Gastrocnemius medialis (tissue), 4 donors: ENCODE data around the gene SENP3. TPM values are rescaled to one million over a fixed set of nuclear protein-coding genes. Genes with fewer than 3 reads are reported as not detected.
A peak's percentile ranks its signal among the peaks of the same experiment; 100 is the strongest.

Experiments
- ATAC-seq, 2 donors: fragments of 150-250 bp; one replicate each; pipeline ENCODE4 v1.9.1; 2016
- DNase-seq, 2 donors: peaks; one replicate each; pipeline ENCODE4 v3.0.0-alpha.2; 2019
- H3K27ac ChIP-seq, 4 donors: fragments of 200-600 bp; sonication (generic); 1 replicate in 1 of 4; 2 replicates in 3 of 4; pipeline ENCODE4 v1.5.1; 2016 to 2018; ENCODE audit warnings: mild to moderate bottlenecking in 2 of 4, moderate library complexity in 1 of 4
- H3K27me3 ChIP-seq, 3 donors: fragments of 200-600 bp; sonication (generic) in 2 of 3; 1 replicate in 1 of 3; 2 replicates in 2 of 3; pipeline versions ENCODE4 v1.5.1 to v1.6.0; 2016 to 2019; ENCODE audit warnings: mild to moderate bottlenecking in 1 of 3, moderate library complexity in 1 of 3
- H3K36me3 ChIP-seq, 2 donors: fragments of 200-600 bp; sonication (generic) in 1 of 2; one replicate each; pipeline ENCODE4 v1.5.1; 2017 to 2018
- H3K4me1 ChIP-seq, 2 donors: fragments of 200-600 bp; sonication (generic) in 1 of 2; one replicate each; pipeline ENCODE4 v1.5.1; 2016 to 2017; ENCODE audit warnings: mild to moderate bottlenecking in 2 of 2
- H3K4me3 ChIP-seq, 4 donors: fragments of 200-600 bp; sonication (generic) in 3 of 4; 1 replicate in 1 of 4; 2 replicates in 3 of 4; pipeline ENCODE4 v1.5.1; 2016 to 2019; ENCODE audit warnings: mild to moderate bottlenecking in 2 of 4
- H3K9me3 ChIP-seq, 3 donors: fragments of 200-600 bp; sonication (generic) in 2 of 3; 1 replicate in 1 of 3; 2 replicates in 2 of 3; pipeline ENCODE4 v1.5.1; 2016 to 2019
- POLR2A ChIP-seq, 2 donors: fragments of 450-650 bp; IDR thresholded peaks; one replicate each; pipeline ENCODE4 v1.6.1; 2017; ENCODE audit warnings: antibody characterized with exemption in 2 of 2, mild to moderate bottlenecking in 2 of 2, moderate library complexity in 2 of 2
- in situ Hi-C, 4 donors: fragments of 200-750 bp; cut with MboI; loops; one replicate each; pipeline versions ENCODE4 v1.15.0 to v1.8.0; 2017; ENCODE audit warnings: low sequenced_read_pairs in 4 of 4
- intact Hi-C: fragments of 100-400 bp; cut with DNase I; formaldehyde crosslinking; loops from one replicate; pipeline ENCODE4 v1.15.1; 2023; ENCODE audit warnings: low total_unique reads
- total RNA-seq, 4 donors: library from RNA; depleted of rRNA; stranded (reverse); fragments of >200 nt; gene quantifications; one replicate each; pipeline versions ENCODE4 v1.1.0 to v1.2.3, GENCODE V29; 2016
- TF ChIP-seq, protein P1 (sequence below), 5 experiments: fragments of 450-650 bp in 3 of 5; fragments of 200-600 bp in 2 of 5; sonication (generic) in 2 of 5; IDR thresholded peaks in 4 of 5; conservative IDR thresholded peaks in 1 of 5; 1 replicate in 4 of 5; 2 replicates in 1 of 5; pipeline ENCODE4 v1.5.1; 2016 to 2019; ENCODE audit warnings: antibody characterized with exemption in 5 of 5, mild to moderate bottlenecking in 3 of 5, moderate library complexity in 3 of 5

SENP3 gene
- total RNA-seq, 4 donors from 2014 or later, result 63.6 to 71.5 (median 68.8) TPM

DNA sequence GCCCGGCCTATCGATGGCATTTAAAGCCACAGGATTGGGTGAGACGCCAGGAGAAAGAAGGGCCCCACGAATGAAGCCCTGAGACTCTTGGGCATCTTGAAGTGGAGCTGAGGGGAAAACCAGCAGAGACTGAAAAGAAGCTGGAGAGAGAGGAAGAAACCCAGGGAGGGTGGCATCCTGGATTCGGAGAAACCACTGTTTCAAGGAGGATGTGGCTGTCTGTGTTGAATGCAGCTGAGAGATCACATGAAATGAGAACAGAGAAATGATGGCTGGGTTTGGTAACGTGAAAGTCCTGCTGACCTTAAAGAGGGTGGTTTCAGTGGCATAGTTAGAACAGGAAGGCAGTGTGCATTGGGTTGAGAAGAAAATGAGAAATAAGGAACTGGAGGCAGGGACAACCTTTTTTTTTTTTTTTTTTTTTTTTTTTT is 9.1 kb upstream of the SENP3 start:
- ATAC-seq (no peak), DNase-seq (no peak)
- no peak for TF ChIP-seq POLR2A (IDR thresholded peaks at IDR 0.05)
- TF ChIP-seq, protein P1, sequence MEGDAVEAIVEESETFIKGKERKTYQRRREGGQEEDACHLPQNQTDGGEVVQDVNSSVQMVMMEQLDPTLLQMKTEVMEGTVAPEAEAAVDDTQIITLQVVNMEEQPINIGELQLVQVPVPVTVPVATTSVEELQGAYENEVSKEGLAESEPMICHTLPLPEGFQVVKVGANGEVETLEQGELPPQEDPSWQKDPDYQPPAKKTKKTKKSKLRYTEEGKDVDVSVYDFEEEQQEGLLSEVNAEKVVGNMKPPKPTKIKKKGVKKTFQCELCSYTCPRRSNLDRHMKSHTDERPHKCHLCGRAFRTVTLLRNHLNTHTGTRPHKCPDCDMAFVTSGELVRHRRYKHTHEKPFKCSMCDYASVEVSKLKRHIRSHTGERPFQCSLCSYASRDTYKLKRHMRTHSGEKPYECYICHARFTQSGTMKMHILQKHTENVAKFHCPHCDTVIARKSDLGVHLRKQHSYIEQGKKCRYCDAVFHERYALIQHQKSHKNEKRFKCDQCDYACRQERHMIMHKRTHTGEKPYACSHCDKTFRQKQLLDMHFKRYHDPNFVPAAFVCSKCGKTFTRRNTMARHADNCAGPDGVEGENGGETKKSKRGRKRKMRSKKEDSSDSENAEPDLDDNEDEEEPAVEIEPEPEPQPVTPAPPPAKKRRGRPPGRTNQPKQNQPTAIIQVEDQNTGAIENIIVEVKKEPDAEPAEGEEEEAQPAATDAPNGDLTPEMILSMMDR (IDR thresholded peaks at IDR 0.05 in 4 of 5, conservative IDR thresholded peaks at IDR 0.05 in 1 of 5), result no peak
- Histone ChIP-seq H3K4me3 (no peak overlapping the region), H3K36me3 (no peaks in the 10 kb centered on the region), H3K27ac (no peak overlapping the region), H3K9me3 (no peaks in the 10 kb centered on the region), H3K4me1 (peaks cover 9 to 18% of the 10 kb centered on the region in 2 donors), H3K27me3 (no peaks in the 10 kb centered on the region)
- in situ Hi-C loops (loop anchor here in 1 of 4 donors (10.0 to 25.0 kb wide), 2 partner anchors 48 to 115 kb away; partner anchors contain the start of genes CHRNB1, FGF11, SPEM2 and SPEM3), intact Hi-C loops (no loop called here)

DNA sequence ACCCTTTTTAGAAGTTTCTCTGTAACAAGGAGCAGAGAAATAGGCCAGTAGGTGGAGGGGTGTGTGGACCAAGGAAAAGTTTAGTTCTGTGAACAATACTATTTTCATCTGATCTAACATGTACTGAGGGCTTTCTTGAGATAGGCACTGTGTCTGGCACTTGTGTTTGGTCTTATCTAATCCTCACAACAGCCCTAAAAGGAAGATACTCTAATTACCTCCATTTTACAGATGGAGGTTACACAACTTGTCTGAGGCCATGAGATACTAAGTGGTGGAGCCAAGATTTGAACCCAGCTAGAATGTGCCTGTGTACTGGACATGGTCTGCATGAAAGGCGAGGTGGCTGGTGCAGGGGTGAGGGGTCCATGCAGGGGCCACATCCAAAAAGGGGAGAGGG is 8.4 kb upstream of the SENP3 start:
- in situ Hi-C loops, result loop anchor here in 1 of 4 donors (10.0 to 25.0 kb wide), 2 partner anchors 49 to 116 kb away; partner anchors contain the start of genes CHRNB1, FGF11, SPEM2 and SPEM3
- H3K36me3 ChIP-seq, result no peaks in the 10 kb centered on the region
- no peak overlapping the region for H3K4me3 ChIP-seq
- H3K27me3 ChIP-seq, result no peaks in the 10 kb centered on the region
- no peak overlapping the region for H3K27ac ChIP-seq
- intact Hi-C loops, result no loop called here
- no peak for ATAC-seq
- no peaks in the 10 kb centered on the region for H3K9me3 ChIP-seq
- no peak for DNase-seq
- TF ChIP-seq POLR2A (IDR thresholded peaks at IDR 0.05), result no peak
- TF ChIP-seq, protein P1 (IDR thresholded peaks at IDR 0.05 in 4 of 5, conservative IDR thresholded peaks at IDR 0.05 in 1 of 5), result no peak
- H3K4me1 ChIP-seq, result peaks cover 15 to 22% of the 10 kb centered on the region in 2 donors

DNA sequence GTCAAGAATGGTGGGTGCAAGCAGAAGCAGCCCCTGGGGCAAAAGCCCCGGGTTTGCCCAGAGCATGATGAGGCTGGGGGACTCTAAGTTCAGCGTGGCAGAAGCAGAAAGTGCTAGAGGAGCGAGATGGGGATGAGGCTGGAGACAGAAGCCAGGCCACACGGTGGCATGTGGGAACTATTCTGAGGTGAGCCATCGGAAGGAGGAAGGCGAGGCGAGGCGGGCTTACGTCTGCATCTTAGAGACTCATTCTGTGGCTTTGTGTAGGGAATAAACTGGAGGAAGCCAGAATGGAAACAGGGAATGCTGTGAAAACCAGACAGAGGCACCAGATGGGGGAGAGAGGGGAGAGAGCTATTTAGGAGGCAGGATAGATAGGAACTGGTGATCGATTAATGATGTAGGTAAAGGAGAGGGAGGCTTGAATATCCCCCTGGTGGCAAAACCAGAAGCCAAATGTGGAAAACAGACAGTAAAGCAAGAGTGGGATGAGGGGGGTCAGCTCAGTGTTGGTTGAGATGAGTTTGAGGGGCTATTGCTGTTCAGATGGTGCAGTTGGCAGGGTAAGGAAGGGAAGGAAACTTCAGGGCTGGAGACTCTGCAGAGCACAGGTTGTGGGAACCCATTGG is 6.3 kb upstream of the SENP3 start:
- no peak for DNase-seq
- H3K4me3 ChIP-seq, result no peak overlapping the region
- intact Hi-C loops, result no loop called here
- TF ChIP-seq, protein P1 (IDR thresholded peaks at IDR 0.05 in 4 of 5, conservative IDR thresholded peaks at IDR 0.05 in 1 of 5), result no peak
- TF ChIP-seq POLR2A (IDR thresholded peaks at IDR 0.05), result no peak
- no peaks in the 10 kb centered on the region for H3K27me3 ChIP-seq
- H3K27ac ChIP-seq, result no peak overlapping the region
- ATAC-seq, result no peak
- no peaks in the 10 kb centered on the region for H3K36me3 ChIP-seq
- in situ Hi-C loops, result loop anchor here in 1 of 4 donors (10.0 to 25.0 kb wide), 2 partner anchors 51 to 118 kb away; partner anchors contain the start of genes CHRNB1, FGF11, SPEM2 and SPEM3
- H3K4me1 ChIP-seq, result peaks cover 31 to 33% of the 10 kb centered on the region in 2 donors
- no peaks in the 10 kb centered on the region for H3K9me3 ChIP-seq

DNA sequence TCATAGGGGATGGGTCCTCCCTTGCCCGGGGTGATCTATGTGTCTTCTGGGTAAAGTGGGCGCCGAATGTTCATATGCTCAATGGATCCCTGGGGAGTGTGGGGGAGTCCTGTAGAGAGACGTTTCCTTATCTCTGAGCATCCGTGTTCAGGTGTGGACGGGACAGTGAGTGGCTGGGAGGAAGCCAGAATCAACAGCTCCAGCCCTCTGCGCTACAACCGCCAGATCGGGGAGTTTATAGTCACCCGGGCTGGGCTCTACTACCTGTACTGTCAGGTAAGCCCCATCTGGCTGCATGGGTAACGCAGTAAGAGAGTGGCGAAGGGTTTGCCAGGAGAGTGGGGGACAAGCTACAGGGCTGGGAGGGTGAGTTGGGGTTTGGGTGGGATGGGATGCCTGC is 5.1 kb upstream of the SENP3 start:
- intact Hi-C loops (no loop called here), in situ Hi-C loops (loop anchor here in 1 of 4 donors (10.0 to 25.0 kb wide), 2 partner anchors 52 to 119 kb away; partner anchors contain the start of genes CHRNB1, FGF11, SPEM2 and SPEM3)
- no peak for TF ChIP-seq POLR2A (IDR thresholded peaks at IDR 0.05)
- TF ChIP-seq, protein P1 (IDR thresholded peaks at IDR 0.05 in 4 of 5, conservative IDR thresholded peaks at IDR 0.05 in 1 of 5), result no peak
- Histone ChIP-seq H3K4me1 (peaks cover 35 to 38% of the 10 kb centered on the region in 2 donors), H3K27ac (peak overlapping the region; percentile 9 to 96 (median 94)), H3K36me3 (no peaks in the 10 kb centered on the region), H3K9me3 (no peaks in the 10 kb centered on the region), H3K4me3 (no peak overlapping the region), H3K27me3 (no peaks in the 10 kb centered on the region)
- ATAC-seq (no peak), DNase-seq (no peak)
